AG04450 (cell line): ENCODE measurements around the gene KCNMA1. TPM values are rescaled to one million over a fixed set of nuclear protein-coding genes. Genes with fewer than 3 reads are reported as not detected.

Source experiments
- CTCF ChIA-PET: fragments of 300-600, 350-600 bp; formaldehyde crosslinking; extraction: SDS; loops from one replicate; lab custom pipeline; 2022; ENCODE audit warnings: antibody characterized with exemption, inconsistent platforms; lab: Charles Lee
- POLR2A ChIA-PET: fragments of 350-600 bp; formaldehyde crosslinking; extraction: SDS; loops from one replicate; lab custom pipeline; 2021; ENCODE audit warnings: antibody characterized with exemption, inconsistent platforms; lab: Yijun Ruan, JAX
- DNase-seq: peaks from one replicate; pipeline ENCODE4 v3.0.0-alpha.2; 2011; ENCODE audit warnings: low read depth, low spot score
- H3K27ac ChIP-seq: one replicate; pipeline ENCODE4 v1.5.1; 2012; ENCODE audit warnings: low read depth, low read length, control low read depth
- H3K27me3 ChIP-seq: one replicate; pipeline ENCODE4 v1.6.0; 2012; ENCODE audit warnings: low read length; ENCODE audit not compliant: control insufficient read depth, insufficient read depth
- H3K4me3 ChIP-seq: 2 replicates; pipeline ENCODE4 v1.5.1; 2011; ENCODE audit warnings: mild to moderate bottlenecking, low read depth, low read length, control low read depth
- H3K9me3 ChIP-seq: 2 replicates; pipeline ENCODE4 v1.5.1; 2012; ENCODE audit warnings: low read length; ENCODE audit not compliant: control insufficient read depth, insufficient read depth
- CTCF ChIP-seq: IDR thresholded peaks from 2 replicates; pipeline ENCODE4 v1.5.1; 2011; ENCODE audit warnings: low read depth, low read length, control low read depth, inconsistent platforms
- polyA plus RNA-seq: library from polyadenylated mRNA; depleted of rRNA; stranded (reverse); fragments of >200 nt; gene quantifications from 2 replicates; pipeline ENCODE4 v1.2.3, GENCODE V29; 2011

The KCNMA1 gene
- polyA plus RNA-seq, 1 experiment: 58.8 TPM

GRCh38 chr10:76962851-76963250 is 674.8 kb downstream of the KCNMA1 start:
- TF ChIP-seq CTCF: no peak
- H3K9me3 ChIP-seq: no peaks in the 10 kb centered on the region
- no peak for DNase-seq
- CTCF ChIA-PET: interaction anchor here (0.7 kb wide), 1 partner anchor 22 kb away, joined by 3 read pairs; no protein-coding TSS in a partner anchor
- POLR2A ChIA-PET: no interaction called here
- no peak overlapping the region for H3K4me3 ChIP-seq
- no peaks in the 10 kb centered on the region for H3K27me3 ChIP-seq
- H3K27ac ChIP-seq: peak overlapping the region; percentile 25

GRCh38 chr10:76961841-76962240 is 675.8 kb downstream of the KCNMA1 start:
- H3K4me3 ChIP-seq: no peak overlapping the region
- TF ChIP-seq CTCF: no peak
- POLR2A ChIA-PET: no interaction called here
- H3K9me3 ChIP-seq: no peaks in the 10 kb centered on the region
- H3K27ac ChIP-seq: no peak overlapping the region
- H3K27me3 ChIP-seq: no peaks in the 10 kb centered on the region
- CTCF ChIA-PET: no interaction called here
- DNase-seq: no peak

- no peak overlapping the region for H3K27ac ChIP-seq
- POLR2A ChIA-PET: no interaction called here
- no peaks in the 10 kb centered on the region for H3K9me3 ChIP-seq
- no peak for DNase-seq
- H3K4me3 ChIP-seq: no peak overlapping the region
- no peak for TF ChIP-seq CTCF
- CTCF ChIA-PET: no interaction called here
- H3K27me3 ChIP-seq: no peaks in the 10 kb centered on the region
These were observed 678.5 kb downstream of the KCNMA1 start for GRCh38 chr10:76959111-76959510.

- H3K27ac ChIP-seq: no peak overlapping the region
- ChIA-PET CTCF (no interaction called here), POLR2A (no interaction called here)
- H3K27me3 ChIP-seq: no peaks in the 10 kb centered on the region
- H3K4me3 ChIP-seq: no peak overlapping the region
- no peak for DNase-seq
- no peak for TF ChIP-seq CTCF
- H3K9me3 ChIP-seq: no peaks in the 10 kb centered on the region
These were observed 682.8 kb downstream of the KCNMA1 start for GRCh38 chr10:76954838-76955237.

GRCh38 chr10:76950354-76950753 is 687.3 kb downstream of the KCNMA1 start:
- Histone ChIP-seq H3K27me3 (no peaks in the 10 kb centered on the region), H3K4me3 (no peak overlapping the region), H3K9me3 (no peaks in the 10 kb centered on the region), H3K27ac (no peak overlapping the region)
- TF ChIP-seq CTCF: no peak
- no peak for DNase-seq
- POLR2A ChIA-PET: no interaction called here
- CTCF ChIA-PET: no interaction called here
